Lung (tissue), 12 donors: Measurements from ENCODE around the gene RANBP17. TPM values are rescaled to one million over a fixed set of nuclear protein-coding genes. Genes with fewer than 3 reads are reported as not detected.

Source experiments
- ATAC-seq: fragments of 200-7000 bp; cut with Tn5 transposase; one replicate; pipeline ENCODE4 v1.9.1; 2020; ENCODE audit warnings: moderate number of reproducible peaks; ENCODE audit not compliant: insufficient read depth, low FRiP score
- DNase-seq, 3 donors: peaks; one replicate each; pipeline ENCODE4 v3.0.0-alpha.2; 2013 to 2017
- H3K27ac ChIP-seq, 2 donors: one replicate each; pipeline ENCODE4 v1.5.1; 2013; ENCODE audit warnings: mild to moderate bottlenecking in 2 of 2, moderate library complexity in 2 of 2, control low read depth in 1 of 2, inconsistent platforms in 1 of 2, low read depth in 1 of 2, low read length in 1 of 2
- H3K27me3 ChIP-seq, 3 donors: one replicate each; pipeline ENCODE4 v1.5.1; 2013; ENCODE audit warnings: low read length in 2 of 3; ENCODE audit not compliant: control insufficient read depth in 3 of 3, insufficient read depth in 3 of 3
- H3K36me3 ChIP-seq, 4 donors: one replicate each; pipeline ENCODE4 v1.5.1; 2013; ENCODE audit warnings: low read length in 4 of 4, mild to moderate bottlenecking in 1 of 4, moderate library complexity in 1 of 4; ENCODE audit not compliant: control insufficient read depth in 4 of 4, insufficient read depth in 4 of 4
- H3K4me1 ChIP-seq, 5 donors: one replicate each; pipeline ENCODE4 v1.5.1; 2013; ENCODE audit warnings: low read length in 5 of 5, mild to moderate bottlenecking in 2 of 5, moderate library complexity in 1 of 5; ENCODE audit not compliant: control insufficient read depth in 5 of 5, insufficient read depth in 5 of 5
- H3K4me3 ChIP-seq: one replicate; pipeline ENCODE4 v1.5.1; 2013; ENCODE audit warnings: mild to moderate bottlenecking, control low read depth, moderate library complexity
- H3K9ac ChIP-seq, 2 donors: one replicate each; pipeline ENCODE4 v1.5.1; 2013; ENCODE audit warnings: low read length in 2 of 2, control low read depth in 1 of 2; ENCODE audit not compliant: insufficient read depth in 1 of 2
- H3K9me3 ChIP-seq, 4 donors: one replicate each; pipeline ENCODE4 v1.5.1; 2013; ENCODE audit warnings: low read length in 3 of 4, mild to moderate bottlenecking in 1 of 4, moderate library complexity in 1 of 4; ENCODE audit not compliant: control insufficient read depth in 4 of 4, insufficient read depth in 3 of 4
- WGBS, 2 donors: extraction: QIAGEN DNeasy Blood & Tissue Kit; methylation state at CpG; one replicate each; pipeline ENCODE4 v1.1.7; 2013; 5-methylcytosine and 5-hydroxymethylcytosine counted together
- polyA plus RNA-seq, 2 donors: library from polyadenylated mRNA; stranded (reverse); fragments of 200-250 nt; gene quantifications; one replicate each; pipeline ENCODE4 v1.2.1, GENCODE V29; 2013
- total RNA-seq, 2 donors: library from RNA; depleted of rRNA in 1 of 2; stranded (reverse); fragments of >200 nt in 1 of 2; gene quantifications; one replicate each; pipeline ENCODE4 v1.2.1, GENCODE V29; 2014 to 2021
- TF ChIP-seq, protein P1 (sequence below): IDR thresholded peaks from 2 replicates; pipeline ENCODE4 v1.5.1; 2012; ENCODE audit warnings: mild to moderate bottlenecking; ENCODE audit errors: control extremely low read depth, extremely low read depth
- donor health status: control.
- donor health status: control.
- donor health status: Bipolar disorder and iron deficiency.
- donor health status: healthy.
- donor health status: DM: yes; HTN: yes; CAD: no.

Gene RANBP17
- total and polyA plus RNA-seq, 4 donors, result 1.8 to 130 (median 11.0) TPM

DNA sequence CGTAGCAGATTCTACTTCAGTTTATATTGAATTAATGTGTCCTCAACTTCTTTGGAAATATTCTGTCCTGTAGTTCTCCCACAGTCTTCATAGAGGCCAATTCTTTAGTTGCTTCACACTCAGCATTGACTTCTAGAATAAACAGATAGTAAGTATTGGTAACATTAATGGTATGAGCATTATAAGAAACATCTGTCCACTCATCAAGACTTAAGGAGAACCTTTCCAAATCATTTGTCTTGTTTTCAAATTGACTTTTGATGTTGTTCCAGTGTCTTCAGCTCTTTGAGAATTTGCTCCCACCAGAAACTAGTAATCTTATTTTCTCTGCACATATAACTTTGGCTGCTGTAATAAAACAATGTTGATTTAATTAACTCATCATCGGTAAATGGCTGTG, 18.3 kb downstream of the RANBP17 start:
- TF ChIP-seq, protein P1, sequence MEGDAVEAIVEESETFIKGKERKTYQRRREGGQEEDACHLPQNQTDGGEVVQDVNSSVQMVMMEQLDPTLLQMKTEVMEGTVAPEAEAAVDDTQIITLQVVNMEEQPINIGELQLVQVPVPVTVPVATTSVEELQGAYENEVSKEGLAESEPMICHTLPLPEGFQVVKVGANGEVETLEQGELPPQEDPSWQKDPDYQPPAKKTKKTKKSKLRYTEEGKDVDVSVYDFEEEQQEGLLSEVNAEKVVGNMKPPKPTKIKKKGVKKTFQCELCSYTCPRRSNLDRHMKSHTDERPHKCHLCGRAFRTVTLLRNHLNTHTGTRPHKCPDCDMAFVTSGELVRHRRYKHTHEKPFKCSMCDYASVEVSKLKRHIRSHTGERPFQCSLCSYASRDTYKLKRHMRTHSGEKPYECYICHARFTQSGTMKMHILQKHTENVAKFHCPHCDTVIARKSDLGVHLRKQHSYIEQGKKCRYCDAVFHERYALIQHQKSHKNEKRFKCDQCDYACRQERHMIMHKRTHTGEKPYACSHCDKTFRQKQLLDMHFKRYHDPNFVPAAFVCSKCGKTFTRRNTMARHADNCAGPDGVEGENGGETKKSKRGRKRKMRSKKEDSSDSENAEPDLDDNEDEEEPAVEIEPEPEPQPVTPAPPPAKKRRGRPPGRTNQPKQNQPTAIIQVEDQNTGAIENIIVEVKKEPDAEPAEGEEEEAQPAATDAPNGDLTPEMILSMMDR, result no peak
- ATAC-seq (no peak), DNase-seq (no peak)
- Histone ChIP-seq H3K27ac (no peak overlapping the region), H3K27me3 (no peaks in the 10 kb centered on the region), H3K4me3 (no peak overlapping the region), H3K9ac (no peak overlapping the region), H3K36me3 (no peaks in the 10 kb centered on the region), H3K9me3 (peaks cover 0 to 3% (median 0%) of the 10 kb centered on the region in 4 donors), H3K4me1 (no peaks in the 10 kb centered on the region)
- 88 to 95% methylated on average over 2 of the region's 2 CpGs for WGBS, 2 donors

DNA sequence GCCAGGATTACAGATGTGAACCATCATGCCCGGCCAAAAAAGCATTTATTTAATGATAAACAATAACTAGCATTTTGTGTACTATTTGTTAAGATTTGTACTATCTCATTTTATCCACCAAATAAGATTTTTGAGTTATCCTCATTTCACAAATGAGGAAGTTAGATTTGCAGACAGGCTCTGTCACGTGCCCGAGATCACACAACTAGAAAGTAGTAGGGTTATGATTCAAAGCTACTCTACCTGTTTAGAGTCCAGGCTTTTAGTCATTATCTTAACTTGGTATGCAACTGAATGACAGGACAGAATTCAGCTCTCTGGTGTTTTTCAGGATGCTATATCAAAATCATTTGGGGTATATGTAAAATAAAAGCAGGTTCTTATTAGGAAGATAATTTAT, 20.5 kb downstream of the RANBP17 start:
- Histone ChIP-seq H3K27ac (no peak overlapping the region), H3K27me3 (no peaks in the 10 kb centered on the region), H3K9me3 (no peaks in the 10 kb centered on the region), H3K4me3 (no peak overlapping the region), H3K9ac (no peak overlapping the region), H3K4me1 (peaks cover 0 to 3% (median 0%) of the 10 kb centered on the region in 5 donors), H3K36me3 (no peaks in the 10 kb centered on the region)
- ATAC-seq, result no peak
- 89 to 93% methylated on average over 3 of the region's 3 CpGs for WGBS, 2 donors
- DNase-seq, result no peak
- TF ChIP-seq, protein P1, result no peak

DNA sequence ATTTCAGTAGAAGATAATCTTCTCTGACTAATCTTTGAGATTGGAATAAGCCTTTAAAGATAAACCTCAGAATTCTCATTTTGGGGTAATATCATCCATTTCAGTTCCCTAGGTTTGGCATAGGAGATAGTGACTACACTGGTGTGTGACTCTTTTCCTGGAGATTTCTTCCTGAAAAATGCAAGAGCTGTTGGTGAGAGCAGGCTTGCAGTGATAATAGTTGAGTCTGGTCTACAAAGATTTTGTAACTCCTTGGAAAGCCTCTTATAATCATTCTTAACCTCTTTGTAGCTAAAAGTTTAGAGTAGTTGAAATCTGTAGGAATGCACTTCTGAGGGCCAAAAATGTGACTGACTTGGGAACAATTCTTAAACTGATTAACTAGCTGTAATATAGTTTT, 23.4 kb downstream of the RANBP17 start:
- no peaks in the 10 kb centered on the region for H3K9me3 ChIP-seq
- no peak overlapping the region for H3K4me3 ChIP-seq
- H3K4me1 ChIP-seq, result peaks cover 0 to 3% (median 0%) of the 10 kb centered on the region in 5 donors
- H3K27me3 ChIP-seq, result no peaks in the 10 kb centered on the region
- no peak overlapping the region for H3K9ac ChIP-seq
- H3K36me3 ChIP-seq, result no peaks in the 10 kb centered on the region
- H3K27ac ChIP-seq, result no peak overlapping the region
- ATAC-seq (no peak), DNase-seq (peak in 2 of 3 donors; percentile 20 to 29)
- TF ChIP-seq, protein P1, result no peak

DNA sequence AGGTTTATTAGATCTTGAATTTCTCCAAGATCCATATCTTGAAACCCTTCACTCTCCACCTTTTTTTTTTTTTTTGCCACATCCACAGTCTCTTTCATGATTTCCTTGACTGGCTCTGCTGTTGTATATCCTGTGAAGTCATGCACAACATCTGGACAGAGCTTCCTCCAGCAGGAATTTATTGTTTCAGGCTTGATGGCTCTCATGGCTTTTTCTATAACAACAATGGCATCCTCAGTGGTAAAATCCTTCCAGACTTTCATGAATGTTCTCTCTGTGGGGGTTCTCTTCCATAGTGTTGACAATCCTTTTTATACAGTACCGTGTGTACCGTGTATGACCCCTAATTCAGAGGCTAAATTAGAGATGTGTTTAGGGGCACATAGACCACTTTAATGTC, 24.0 kb downstream of the RANBP17 start:
- Histone ChIP-seq H3K27me3 (no peaks in the 10 kb centered on the region), H3K27ac (no peak overlapping the region), H3K9me3 (no peaks in the 10 kb centered on the region), H3K36me3 (no peaks in the 10 kb centered on the region), H3K9ac (no peak overlapping the region), H3K4me3 (no peak overlapping the region), H3K4me1 (peaks cover 0 to 3% (median 0%) of the 10 kb centered on the region in 5 donors)
- WGBS, 2 donors, result 81 to 84% methylated on average over 2 of the region's 2 CpGs
- TF ChIP-seq, protein P1, result no peak
- peak in 1 of 3 donors; percentile 36 for DNase-seq
- no peak for ATAC-seq
